Left ventricle myocardium inferior (tissue), 1 donor: ENCODE results near the gene ZNF396. TPM values are rescaled to one million over a fixed set of nuclear protein-coding genes. Genes with fewer than 3 reads are reported as not detected.

Experiments
- DNase-seq: peaks from one replicate; pipeline ENCODE4 v3.0.0-alpha.2; 2020
- H3K27ac ChIP-seq: fragments of 200-600 bp; replicated peaks from 2 replicates; pipeline ENCODE4 v1.8.0; 2021
- H3K27me3 ChIP-seq: fragments of 200-600 bp; 2 replicates; pipeline ENCODE4 v1.8.0; 2021; ENCODE audit warnings: low read depth
- H3K36me3 ChIP-seq: fragments of 200-600 bp; 2 replicates; pipeline ENCODE4 v1.8.0; 2021
- H3K4me1 ChIP-seq: fragments of 200-600 bp; 2 replicates; pipeline ENCODE4 v1.8.0; 2021
- H3K4me3 ChIP-seq: fragments of 200-600 bp; 2 replicates; pipeline ENCODE4 v1.8.0; 2021; ENCODE audit warnings: mild to moderate bottlenecking, moderate library complexity
- H3K9me3 ChIP-seq: fragments of 200-600 bp; replicated peaks from 2 replicates; pipeline ENCODE4 v1.8.0; 2021
- CTCF ChIP-seq: fragments of 200-600 bp; IDR thresholded peaks from 2 replicates; pipeline ENCODE4 v1.8.0; 2021; ENCODE audit warnings: antibody characterized with exemption, mild to moderate bottlenecking, borderline replicate concordance
- intact Hi-C: fragments of 100-400 bp; cut with micrococcal nuclease; formaldehyde crosslinking; loops from one replicate; pipeline ENCODE4 v1.11.0; 2022
- total RNA-seq: library from RNA; stranded (reverse); fragmentation: NEBNext Ultra II Directional; extraction: Animal tissue kit (Norgen Biotek cat#: 25700); gene quantifications from one replicate; pipeline ENCODE4 v1.2.1, GENCODE V29; 2021
- donor health status: DM: no; HTN: yes; CAD: no; lungs with severe emphysema.

ZNF396 gene
- total RNA-seq, 1 donor from 2014 or later, result 0.71 TPM

GRCh38 chr18:35409911-35410310, 32.8 kb upstream of the ZNF396 start:
- Histone ChIP-seq H3K36me3 (no peaks in the 10 kb centered on the region), H3K27me3 (no peaks in the 10 kb centered on the region), H3K4me1 (peaks cover 16% of the 10 kb centered on the region), H3K9me3 (no peaks in the 10 kb centered on the region), H3K4me3 (no peak overlapping the region), H3K27ac (no peak overlapping the region)
- no peak for DNase-seq
- intact Hi-C loops, result loop anchor here (10.0 kb wide), 1 partner anchor 175 kb away; the partner anchor contains the start of gene GALNT1
- TF ChIP-seq CTCF, result no peak

GRCh38 chr18:35408843-35409261, 31.7 kb upstream of the ZNF396 start:
- H3K4me1 ChIP-seq, result peaks cover 16% of the 10 kb centered on the region
- DNase-seq, result no peak
- intact Hi-C loops, result loop anchor here (10.0 kb wide), 1 partner anchor 176 kb away; the partner anchor contains the start of gene GALNT1
- H3K27me3 ChIP-seq, result no peaks in the 10 kb centered on the region
- H3K27ac ChIP-seq, result no peak overlapping the region
- H3K9me3 ChIP-seq, result no peaks in the 10 kb centered on the region
- TF ChIP-seq CTCF, result no peak
- no peak overlapping the region for H3K4me3 ChIP-seq
- H3K36me3 ChIP-seq, result no peaks in the 10 kb centered on the region

- DNase-seq, result no peak
- Histone ChIP-seq H3K9me3 (no peaks in the 10 kb centered on the region), H3K4me1 (peaks cover 12% of the 10 kb centered on the region), H3K4me3 (no peak overlapping the region), H3K27ac (no peak overlapping the region), H3K36me3 (no peaks in the 10 kb centered on the region), H3K27me3 (no peaks in the 10 kb centered on the region)
- peak; percentile 84 for TF ChIP-seq CTCF
- intact Hi-C loops, result loop anchor here (10.0 kb wide), 1 partner anchor 177 kb away; the partner anchor contains the start of gene GALNT1
Measured at GRCh38 chr18:35407871-35408481, 30.8 kb upstream of the ZNF396 start.

GRCh38 chr18:35406666-35407065, 29.5 kb upstream of the ZNF396 start:
- Histone ChIP-seq H3K4me1 (peaks cover 3% of the 10 kb centered on the region), H3K36me3 (no peaks in the 10 kb centered on the region), H3K9me3 (no peaks in the 10 kb centered on the region), H3K27me3 (no peaks in the 10 kb centered on the region), H3K4me3 (no peak overlapping the region), H3K27ac (no peak overlapping the region)
- no peak for DNase-seq
- intact Hi-C loops, result loop anchor here (10.0 kb wide), 1 partner anchor 178 kb away; the partner anchor contains the start of gene GALNT1
- TF ChIP-seq CTCF, result no peak

- Histone ChIP-seq H3K4me1 (no peaks in the 10 kb centered on the region), H3K4me3 (no peak overlapping the region), H3K36me3 (no peaks in the 10 kb centered on the region), H3K27ac (no peak overlapping the region), H3K9me3 (no peaks in the 10 kb centered on the region), H3K27me3 (peaks cover 3% of the 10 kb centered on the region)
- no peak for TF ChIP-seq CTCF
- no peak for DNase-seq
- intact Hi-C loops, result no loop called here
Measured at GRCh38 chr18:35397976-35398375, 20.8 kb upstream of the ZNF396 start.
